PC-3 (cell line): ENCODE results near the gene DPEP2. TPM values are rescaled to one million over a fixed set of nuclear protein-coding genes. Genes with fewer than 3 reads are reported as not detected.

ENCODE experiments used
- ATAC-seq: fragments of 200-7000 bp; cut with Tn5 transposase; 2 replicates; pipeline ENCODE4 v1.9.1; 2020; ENCODE audit warnings: mild to moderate bottlenecking, moderate library complexity
- BruUV-seq: library from RNA; stranded (reverse); fragments of 400-500 nt; replicated peaks from 2 replicates; lab custom pipeline; 2021; lab: Mats Ljungman, UMichigan
- CTCF ChIA-PET: fragments of 300-600 bp; sonication (Branson Sonifier 250); formaldehyde crosslinking; loops from one replicate; lab custom pipeline; 2022; ENCODE audit warnings: antibody characterized with exemption; lab: Charles Lee
- POLR2A ChIA-PET: fragments of 300-600 bp; sonication (Branson Sonifier 250); formaldehyde crosslinking; loops from one replicate; lab custom pipeline; 2022; ENCODE audit warnings: antibody characterized with exemption; ENCODE audit not compliant: unreplicated experiment; lab: Charles Lee
- DNase-seq: peaks from one replicate; pipeline ENCODE4 v3.0.0-alpha.2; 2015
- H2AFZ ChIP-seq: fragments of 300-600 bp; sonication (generic); 2 replicates; pipeline ENCODE4 v1.6.0; 2016; ENCODE audit warnings: antibody characterized with exemption, low read length
- H3F3A ChIP-seq: fragments of 300-600 bp; sonication (generic); one replicate; pipeline ENCODE4 v1.6.0; 2017; ENCODE audit warnings: antibody characterized with exemption, low read length, control low read depth, mild to moderate bottlenecking; ENCODE audit not compliant: unreplicated experiment
- H3K27ac ChIP-seq: fragments of 300-600 bp; sonication (generic); 2 replicates; pipeline ENCODE4 v1.5.1; 2016; ENCODE audit warnings: mild to moderate bottlenecking, low read length
- H3K27me3 ChIP-seq: fragments of 300-600 bp; sonication (generic); 2 replicates; pipeline ENCODE4 v1.6.1; 2016; ENCODE audit warnings: low read length, mixed read lengths
- H3K36me3 ChIP-seq: fragments of 300-600 bp; sonication (generic); 2 replicates; pipeline ENCODE4 v1.6.1; 2016; ENCODE audit warnings: low read depth, mixed run types, low read length, mixed read lengths
- H3K4me1 ChIP-seq: fragments of 300-600 bp; sonication (generic); 2 replicates; pipeline ENCODE4 v1.5.1; 2016; ENCODE audit warnings: low read length; ENCODE audit not compliant: insufficient read depth
- H3K4me2 ChIP-seq: fragments of 300-600 bp; sonication (generic); 2 replicates; pipeline ENCODE4 v1.6.0; 2016; ENCODE audit warnings: low read length
- H3K4me3 ChIP-seq: fragments of 300-600 bp; sonication (generic); 2 replicates; pipeline ENCODE4 v1.5.1; 2016; ENCODE audit warnings: mild to moderate bottlenecking, low read length, mixed read lengths
- H3K79me2 ChIP-seq: fragments of 300-600 bp; sonication (generic); 2 replicates; pipeline ENCODE4 v1.6.1; 2017; ENCODE audit warnings: low read length, mixed read lengths
- H3K9ac ChIP-seq: fragments of 300-600 bp; sonication (generic); 2 replicates; pipeline ENCODE4 v1.6.0; 2016; ENCODE audit warnings: mild to moderate bottlenecking, low read length
- H3K9me2 ChIP-seq: fragments of 300-600 bp; sonication (generic); replicated peaks from 2 replicates; pipeline ENCODE4 v1.6.1; 2016; ENCODE audit warnings: mixed run types, low read length, mixed read lengths
- H3K9me3 ChIP-seq: fragments of 300-600 bp; sonication (generic); 2 replicates; pipeline ENCODE4 v1.6.1; 2016; ENCODE audit warnings: low read length, mixed read lengths
- H4K20me1 ChIP-seq: fragments of 300-600 bp; sonication (generic); 2 replicates; pipeline ENCODE4 v1.6.1; 2016; ENCODE audit warnings: low read length, mixed read lengths
- EZH2 ChIP-seq: fragments of 300-600 bp; sonication (generic); IDR thresholded peaks from one replicate; pipeline ENCODE4 v1.6.1; 2017; ENCODE audit warnings: antibody characterized with exemption, mild to moderate bottlenecking, low read length; ENCODE audit not compliant: unreplicated experiment
- EZH2phosphoT487 ChIP-seq: fragments of 300-600 bp; sonication (generic); IDR thresholded peaks from 2 replicates; pipeline ENCODE4 v1.6.1; 2018; ENCODE audit warnings: mild to moderate bottlenecking, antibody characterized with exemption, low read length, borderline replicate concordance
- intact Hi-C: fragments of 100-400 bp; cut with micrococcal nuclease; formaldehyde crosslinking; loops from 2 replicates; pipeline ENCODE4 v1.9.0; 2023
- total RNA-seq: library from RNA; depleted of rRNA; stranded (reverse); fragments of >200 nt; gene quantifications from 2 replicates; pipeline ENCODE4 v1.2.3, GENCODE V29; 2014
- TF ChIP-seq, protein P1 (sequence below): fragments of 300-600 bp; sonication (generic); conservative IDR thresholded peaks from 2 replicates; pipeline ENCODE4 v1.5.1; 2017; ENCODE audit warnings: antibody characterized with exemption, low read depth, mild to moderate bottlenecking, low read length

DPEP2 gene
- total RNA-seq, 1 experiment from 2014 or later = not detected

DNA sequence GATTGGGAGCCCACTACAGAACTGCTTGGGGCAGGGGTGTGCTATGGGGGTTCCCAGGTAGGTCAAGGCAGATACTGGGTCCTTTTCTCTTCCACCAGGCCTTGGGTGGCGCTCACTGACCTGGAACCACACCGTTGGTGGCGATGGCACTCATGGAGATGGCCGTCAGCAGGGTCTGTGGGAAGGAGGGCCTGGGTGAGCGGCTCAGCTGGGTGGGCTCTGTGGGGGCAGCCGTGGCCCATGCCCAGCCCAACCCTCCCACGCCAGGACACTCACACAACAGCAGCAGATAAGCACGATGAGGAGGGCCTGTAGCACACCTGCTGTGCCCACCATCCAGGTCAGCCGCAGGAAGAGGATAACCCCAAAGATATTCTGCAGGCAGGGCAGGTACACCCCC lies 41.7 kb downstream of the DPEP2 start:
- Histone ChIP-seq H3K79me2 (no peaks in the 10 kb centered on the region), H3K9me2 (no peaks in the 10 kb centered on the region), H3K27ac (no peak overlapping the region), H3K4me3 (no peak overlapping the region), H3K36me3 (no peaks in the 10 kb centered on the region; the same call in 1 of the 2 replicates), H3K4me1 (no peaks in the 10 kb centered on the region), H3K27me3 (no peaks in the 10 kb centered on the region), H3K4me2 (no peak overlapping the region), H2AFZ (no peak overlapping the region), H3K9ac (no peak overlapping the region), H4K20me1 (no peaks in the 10 kb centered on the region), H3K9me3 (no peaks in the 10 kb centered on the region), H3F3A (no peaks in the 10 kb centered on the region)
- BruUV-seq = no TSS peak
- no peak for TF ChIP-seq EZH2
- TF ChIP-seq, protein P1, sequence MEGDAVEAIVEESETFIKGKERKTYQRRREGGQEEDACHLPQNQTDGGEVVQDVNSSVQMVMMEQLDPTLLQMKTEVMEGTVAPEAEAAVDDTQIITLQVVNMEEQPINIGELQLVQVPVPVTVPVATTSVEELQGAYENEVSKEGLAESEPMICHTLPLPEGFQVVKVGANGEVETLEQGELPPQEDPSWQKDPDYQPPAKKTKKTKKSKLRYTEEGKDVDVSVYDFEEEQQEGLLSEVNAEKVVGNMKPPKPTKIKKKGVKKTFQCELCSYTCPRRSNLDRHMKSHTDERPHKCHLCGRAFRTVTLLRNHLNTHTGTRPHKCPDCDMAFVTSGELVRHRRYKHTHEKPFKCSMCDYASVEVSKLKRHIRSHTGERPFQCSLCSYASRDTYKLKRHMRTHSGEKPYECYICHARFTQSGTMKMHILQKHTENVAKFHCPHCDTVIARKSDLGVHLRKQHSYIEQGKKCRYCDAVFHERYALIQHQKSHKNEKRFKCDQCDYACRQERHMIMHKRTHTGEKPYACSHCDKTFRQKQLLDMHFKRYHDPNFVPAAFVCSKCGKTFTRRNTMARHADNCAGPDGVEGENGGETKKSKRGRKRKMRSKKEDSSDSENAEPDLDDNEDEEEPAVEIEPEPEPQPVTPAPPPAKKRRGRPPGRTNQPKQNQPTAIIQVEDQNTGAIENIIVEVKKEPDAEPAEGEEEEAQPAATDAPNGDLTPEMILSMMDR = no peak
- no peak for TF ChIP-seq EZH2phosphoT487
- ATAC-seq (no peak), DNase-seq (no peak)
- ChIA-PET POLR2A (no interaction called here), CTCF (no interaction called here)
- intact Hi-C loops = no loop called here

DNA sequence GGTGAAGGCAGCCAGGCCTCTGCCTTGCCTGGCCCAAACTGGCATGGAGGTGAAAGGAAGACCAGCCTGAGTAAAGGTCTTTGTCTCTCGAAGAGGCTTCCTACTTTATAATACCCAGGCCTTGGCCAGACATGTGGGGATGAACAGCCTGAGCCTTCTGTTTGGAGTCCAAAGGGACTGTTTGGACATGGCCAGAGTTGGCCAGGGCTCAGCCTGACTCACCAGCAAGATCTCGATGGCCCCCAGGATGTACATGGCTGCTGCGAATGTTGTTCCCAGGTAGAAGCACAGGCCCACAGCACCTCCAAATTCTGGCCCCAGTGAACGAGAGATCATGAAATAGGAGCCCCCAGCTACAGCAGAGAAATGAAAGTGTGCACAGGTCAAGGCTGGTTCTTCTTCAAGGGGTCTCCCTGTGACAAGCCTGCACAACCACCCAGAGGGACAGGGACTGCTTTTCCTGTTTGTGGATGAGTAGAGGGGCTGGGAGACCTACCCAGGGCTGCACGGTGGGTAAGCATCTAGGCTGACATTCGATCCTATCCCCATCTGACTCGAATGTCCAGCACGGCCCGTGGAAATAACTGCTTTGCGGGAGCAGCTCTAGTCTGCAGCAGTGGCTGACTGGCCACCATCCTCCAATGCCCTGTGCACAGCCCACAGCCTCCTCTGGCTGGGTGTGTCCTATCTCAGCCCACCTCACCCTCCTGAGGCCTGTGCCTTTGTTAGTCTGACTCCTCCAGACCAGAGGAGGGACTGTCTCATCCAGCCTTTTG lies 44.7 kb downstream of the DPEP2 start:
- Histone ChIP-seq H3K4me2 (no peak overlapping the region), H3K79me2 (no peaks in the 10 kb centered on the region), H3K9ac (no peak overlapping the region), H3K36me3 (no peaks in the 10 kb centered on the region; the same call in 1 of the 2 replicates), H2AFZ (no peak overlapping the region), H3K4me3 (no peak overlapping the region), H3K9me3 (no peaks in the 10 kb centered on the region), H4K20me1 (no peaks in the 10 kb centered on the region), H3K27me3 (no peaks in the 10 kb centered on the region), H3F3A (no peaks in the 10 kb centered on the region), H3K27ac (no peak overlapping the region), H3K9me2 (no peaks in the 10 kb centered on the region), H3K4me1 (no peaks in the 10 kb centered on the region)
- intact Hi-C loops = no loop called here
- CTCF ChIA-PET = no interaction called here
- ATAC-seq (no peak), DNase-seq (no peak)
- BruUV-seq = no TSS peak
- POLR2A ChIA-PET = no interaction called here
- TF ChIP-seq, protein P1 = no peak
- no peak for TF ChIP-seq EZH2
- TF ChIP-seq EZH2phosphoT487 = no peak
